GM21447 (cell line): ENCODE measurements around the gene ZNF219.

ENCODE experiments used
- ATAC-seq: cut with Tn5 transposase; IDR thresholded peaks from one replicate; pipeline ENCODE4 v1.9.1; 2021; ENCODE audit not compliant: unreplicated experiment

ZNF219 gene

GRCh38 chr14:21098076-21098891 lies at the start of gene ZNF219:
Gene ZNF219 (minus strand): TSS chr14:21098655. CDS start chr14:21093591, 5,064 bp downstream.
- no peak for ATAC-seq

- ATAC-seq = no peak
These were observed 47.0 kb upstream of the ZNF219 start for GRCh38 chr14:21145437-21145836.

DNA sequence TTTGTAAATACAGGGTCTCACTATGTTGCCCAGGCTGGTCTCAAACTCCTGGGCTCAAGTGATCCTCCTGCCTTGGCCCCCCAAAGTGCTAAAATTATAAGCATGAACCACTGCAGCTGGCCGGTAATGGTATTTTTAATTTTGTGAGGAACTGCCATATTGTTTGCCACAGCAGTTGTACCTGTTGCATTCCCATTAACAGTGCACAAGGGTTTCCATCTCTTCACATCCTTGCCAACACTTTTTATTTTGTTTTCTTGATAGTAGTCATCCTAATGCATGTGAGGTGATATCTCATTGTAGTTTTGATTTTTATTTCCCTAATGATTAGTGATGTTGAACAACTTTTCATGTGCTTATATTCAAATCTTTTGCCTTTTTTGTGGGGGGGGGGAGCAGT lies 43.9 kb upstream of the ZNF219 start:
- no peak for ATAC-seq

DNA sequence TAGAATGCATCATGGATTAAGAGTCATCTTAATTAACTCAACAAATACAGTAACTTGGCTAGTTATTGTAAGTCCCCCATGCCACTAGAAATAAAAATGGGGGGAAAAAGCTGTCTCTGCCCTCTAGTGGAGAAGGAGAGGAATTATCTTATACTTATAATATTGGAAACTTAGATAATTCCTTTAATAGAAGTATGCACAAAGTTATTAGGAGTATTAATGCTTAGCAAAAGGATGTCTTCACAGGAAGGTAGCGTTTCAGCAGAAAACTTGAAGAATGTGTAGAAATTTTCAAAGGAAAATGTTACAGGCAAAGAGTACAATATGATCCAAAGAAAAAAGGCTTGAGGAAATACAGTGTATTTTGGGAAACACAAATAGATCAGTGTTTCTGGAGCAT lies 37.6 kb upstream of the ZNF219 start:
- no peak for ATAC-seq

- ATAC-seq = no peak
These were observed 35.4 kb upstream of the ZNF219 start for GRCh38 chr14:21133901-21134300.

- ATAC-seq = no peak
These were observed 25.0 kb upstream of the ZNF219 start for GRCh38 chr14:21123429-21123828.

- ATAC-seq = no peak
These were observed 22.7 kb upstream of the ZNF219 start for GRCh38 chr14:21121122-21121521.

- no peak for ATAC-seq
These were observed 22.2 kb upstream of the ZNF219 start for GRCh38 chr14:21120686-21121085.

DNA sequence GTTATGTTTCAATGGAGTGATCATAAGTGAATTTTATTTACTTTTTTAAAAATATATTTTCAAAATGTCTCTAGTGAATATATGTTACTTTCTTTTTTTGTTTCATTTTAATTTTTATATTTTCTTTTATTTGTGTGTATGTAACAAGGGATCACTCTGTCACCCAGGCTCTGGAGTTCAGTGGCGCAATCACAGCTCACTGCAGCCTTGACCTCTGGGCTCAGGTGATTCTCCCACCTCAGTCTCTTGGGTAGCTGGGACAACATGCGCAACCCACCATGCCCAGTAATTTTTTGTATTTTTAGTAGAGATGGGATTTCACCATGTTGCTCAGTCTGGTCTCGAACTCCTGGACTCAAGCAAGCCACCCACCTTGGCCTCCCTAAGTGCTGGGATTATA lies 20.5 kb upstream of the ZNF219 start:
- no peak for ATAC-seq

DNA sequence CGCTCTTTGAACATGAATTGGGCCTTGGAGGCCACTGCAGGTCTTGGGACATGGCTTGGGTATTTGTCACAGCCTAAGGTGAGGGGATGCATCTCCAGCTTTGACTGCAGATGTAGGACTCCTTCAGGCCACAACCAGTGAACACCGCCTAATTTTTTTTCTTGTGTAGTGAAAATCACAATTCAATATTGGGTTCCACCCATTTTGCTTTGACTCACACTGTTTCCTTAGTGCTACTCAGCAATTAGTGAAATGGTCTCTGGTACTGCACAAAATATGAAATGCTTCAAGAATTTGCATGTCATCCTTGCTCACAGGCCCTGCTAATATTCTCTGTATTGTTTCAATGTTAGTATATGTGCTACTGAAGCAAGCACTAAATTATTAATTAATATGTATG lies 14.9 kb upstream of the ZNF219 start:
- no peak for ATAC-seq

DNA sequence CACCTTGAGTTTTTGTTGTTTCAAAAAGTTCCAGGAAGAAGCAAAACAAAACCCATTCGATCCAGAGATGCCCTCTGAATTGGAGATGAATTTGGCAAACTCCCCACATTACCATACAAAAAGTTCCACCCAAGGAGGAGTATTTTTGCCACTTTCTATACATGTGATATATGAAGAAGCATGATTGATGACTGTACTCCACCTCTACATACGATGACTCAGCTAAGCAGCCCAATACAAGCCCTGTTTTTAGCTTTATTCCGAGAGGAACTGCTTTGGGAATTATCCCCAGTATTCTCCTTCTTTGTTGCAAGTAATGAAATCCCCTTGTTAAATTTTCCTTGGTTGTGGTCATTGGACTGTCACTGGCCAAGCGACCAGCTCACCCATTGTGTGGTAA lies 13.8 kb upstream of the ZNF219 start:
- no peak for ATAC-seq

- ATAC-seq = no peak
These were observed 11.1 kb upstream of the ZNF219 start for GRCh38 chr14:21109377-21110138.

DNA sequence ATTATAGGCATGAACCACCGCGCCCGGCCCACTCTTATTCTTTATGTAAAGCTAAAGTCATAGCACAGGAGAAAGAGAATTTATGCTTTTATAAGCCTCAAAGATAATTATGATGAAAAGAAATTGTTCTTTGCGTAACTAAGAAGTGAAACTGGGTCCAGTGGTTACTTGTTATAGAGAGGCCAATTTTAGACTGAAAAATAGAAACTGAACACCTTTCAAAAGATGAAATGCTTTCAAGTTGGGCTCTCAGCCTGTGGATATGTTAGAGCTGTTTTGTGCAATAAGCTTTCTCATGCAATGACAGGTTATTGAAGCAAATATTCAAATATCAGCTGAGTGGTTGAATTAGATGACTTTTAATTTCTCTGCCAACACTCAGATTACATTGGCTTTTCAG lies 10.3 kb upstream of the ZNF219 start:
- ATAC-seq = no peak

- ATAC-seq = no peak
These were observed 8.9 kb upstream of the ZNF219 start for GRCh38 chr14:21107283-21107800.

DNA sequence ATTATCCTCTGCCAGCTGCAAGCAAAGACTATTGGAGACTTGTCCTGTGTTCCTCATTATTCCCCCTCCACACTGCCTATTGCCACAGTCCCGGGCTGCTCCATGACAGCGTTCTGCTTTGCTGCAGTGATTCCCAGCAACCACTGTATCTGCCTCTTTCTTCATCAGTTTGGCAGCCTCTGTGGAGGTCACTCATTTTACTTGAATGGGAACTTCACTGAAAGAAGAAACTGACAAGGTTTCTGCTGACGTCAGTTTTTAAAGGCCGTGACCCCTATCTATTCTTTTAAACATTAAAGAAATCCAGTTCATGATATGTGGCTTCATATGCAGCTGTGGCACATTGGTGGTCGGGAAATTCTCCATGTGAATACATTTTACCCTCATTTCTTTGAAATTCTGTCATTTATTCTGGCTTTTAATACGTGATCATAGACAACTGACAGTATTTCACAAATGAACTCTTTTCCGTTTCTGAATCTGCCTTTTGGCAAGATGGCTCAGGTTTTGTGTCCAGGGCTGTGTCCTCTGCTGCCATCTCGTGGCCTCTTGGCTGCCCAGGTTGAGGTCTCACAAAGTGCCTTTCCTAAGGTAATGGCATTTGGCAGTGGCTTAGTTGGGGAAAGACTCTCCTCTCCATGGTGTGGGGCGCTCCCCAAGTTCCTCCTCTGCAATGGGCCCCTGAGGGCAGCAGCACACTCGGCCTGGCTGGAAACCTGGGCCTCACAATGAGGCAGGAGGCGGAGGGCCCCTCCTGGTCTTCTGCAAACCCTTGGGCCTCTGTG lies 8.2 kb upstream of the ZNF219 start:
- ATAC-seq = no peak

- ATAC-seq = no peak
These were observed 7.7 kb upstream of the ZNF219 start for GRCh38 chr14:21106176-21106497.

- ATAC-seq = no peak
These were observed 6.6 kb upstream of the ZNF219 start for GRCh38 chr14:21105095-21105494.

DNA sequence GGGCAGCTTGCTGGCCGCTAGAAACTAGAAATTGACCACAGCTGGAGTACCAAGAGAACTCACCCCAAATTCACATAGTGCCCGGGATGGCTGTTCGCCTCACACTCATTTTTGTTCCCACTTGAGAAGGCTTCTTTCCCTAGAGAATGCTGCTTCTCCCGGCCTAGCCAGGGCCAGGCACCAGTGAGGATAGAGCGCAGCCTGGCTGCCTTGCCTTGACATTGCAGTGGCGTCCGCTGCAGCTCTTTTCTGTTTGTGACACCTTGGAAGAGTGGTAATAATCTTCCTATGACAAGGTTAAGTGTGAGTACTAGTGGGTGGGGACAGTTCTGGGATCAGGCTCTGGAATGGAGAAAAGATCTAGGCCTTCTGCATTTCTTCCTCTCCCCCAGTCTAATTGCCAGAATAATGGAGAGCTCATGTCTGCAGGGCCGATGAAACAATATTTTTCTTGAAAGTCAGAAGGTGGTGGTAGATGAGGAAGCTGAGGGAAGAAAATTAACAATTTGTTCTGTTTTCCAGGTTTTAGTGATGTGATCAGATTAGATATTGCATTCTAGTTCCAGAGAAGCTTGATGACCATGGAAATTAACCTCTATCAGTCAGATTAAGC lies 6.1 kb upstream of the ZNF219 start:
- peak; percentile 34 for ATAC-seq

- peak; percentile 90 for ATAC-seq
These were observed 5.4 kb upstream of the ZNF219 start for GRCh38 chr14:21103710-21104447.

- ATAC-seq = peak; percentile 1
These were observed 4.9 kb upstream of the ZNF219 start for GRCh38 chr14:21103411-21103709.
